HG03139 (cell line): ENCODE measurements around the gene ENOX1.

Experiments
- ATAC-seq: cut with Tn5 transposase; IDR thresholded peaks from one replicate; pipeline ENCODE4 v1.9.1; 2021; ENCODE audit not compliant: unreplicated experiment

ENOX1 gene

GRCh38 chr13:43744261-43745031 is 42.3 kb downstream of the ENOX1 start:
- ATAC-seq, result no peak

- ATAC-seq, result no peak
Observed at GRCh38 chr13:43742911-43743310, 43.9 kb downstream of the ENOX1 start.

GRCh38 chr13:43737392-43737923 is 49.3 kb downstream of the ENOX1 start:
- ATAC-seq, result no peak

- ATAC-seq, result no peak
Observed at GRCh38 chr13:43732726-43733125, 54.0 kb downstream of the ENOX1 start.

- no peak for ATAC-seq
Observed at GRCh38 chr13:43731296-43731695, 55.5 kb downstream of the ENOX1 start.

GRCh38 chr13:43730642-43731041 is 56.1 kb downstream of the ENOX1 start:
- no peak for ATAC-seq

- no peak for ATAC-seq
Observed at GRCh38 chr13:43728421-43728820, 58.4 kb downstream of the ENOX1 start.

- no peak for ATAC-seq
Observed at GRCh38 chr13:43727856-43728255, 58.9 kb downstream of the ENOX1 start.

- no peak for ATAC-seq
Observed at GRCh38 chr13:43725460-43725859, 61.3 kb downstream of the ENOX1 start.

- ATAC-seq, result no peak
Observed at GRCh38 chr13:43720780-43721397, 65.9 kb downstream of the ENOX1 start.

GRCh38 chr13:43698758-43699157 is 88.0 kb downstream of the ENOX1 start:
- ATAC-seq, result no peak

GRCh38 chr13:43698009-43698408 is 88.8 kb downstream of the ENOX1 start:
- ATAC-seq, result no peak

GRCh38 chr13:43697323-43697722 is 89.4 kb downstream of the ENOX1 start:
- no peak for ATAC-seq

GRCh38 chr13:43694146-43694664 is 92.6 kb downstream of the ENOX1 start:
- ATAC-seq, result no peak

GRCh38 chr13:43693639-43694038 is 93.1 kb downstream of the ENOX1 start:
- no peak for ATAC-seq

GRCh38 chr13:43688227-43688907 is 98.4 kb downstream of the ENOX1 start:
- no peak for ATAC-seq

GRCh38 chr13:43687038-43687437 is 99.7 kb downstream of the ENOX1 start:
- ATAC-seq, result no peak

GRCh38 chr13:43686557-43686956 is 100.2 kb downstream of the ENOX1 start:
- ATAC-seq, result no peak

- no peak for ATAC-seq
Observed at GRCh38 chr13:43684963-43685725, 101.6 kb downstream of the ENOX1 start.

- no peak for ATAC-seq
Observed at GRCh38 chr13:43682701-43683100, 104.1 kb downstream of the ENOX1 start.

GRCh38 chr13:43676320-43676719 is 110.5 kb downstream of the ENOX1 start:
- peak; percentile 92 for ATAC-seq
